ENCODE data around the gene GORASP2. TPM values are rescaled to one million over a fixed set of nuclear protein-coding genes. Genes with fewer than 3 reads are reported as not detected.

Gene GORASP2
- polyA plus RNA-seq, 3 donors = 34.5 to 51.2 (median 46.5) TPM

DNA sequence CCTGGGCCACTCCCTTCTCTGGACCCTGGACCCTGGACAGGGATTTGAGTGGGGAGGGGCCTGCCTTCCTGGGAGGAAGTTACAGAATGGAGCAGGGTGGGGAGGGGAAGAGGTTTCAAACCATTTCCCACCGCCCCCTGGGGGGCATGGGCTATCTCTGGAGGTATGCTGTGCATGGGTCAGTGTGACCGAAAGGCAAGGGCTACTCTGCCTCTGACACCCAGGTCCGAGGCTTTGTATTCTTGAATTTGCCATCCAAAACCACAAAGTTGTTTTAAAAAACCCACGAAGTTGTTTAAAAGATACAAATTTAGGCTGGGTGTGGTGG is 46.9 kb downstream of the GORASP2 start:
- 80% methylated on average over 1 of the region's 4 CpGs for WGBS (ENCODE audit: insufficient coverage)
- H3K36me3 ChIP-seq (replicated peaks in 1 of 2; ENCODE audit: control insufficient read depth in 1 of 2, insufficient read depth in 2 of 2, low read length in 2 of 2) = no peaks in the 10 kb centered on the region
- peaks cover 6 to 14% of the 10 kb centered on the region in 2 donors for H3K4me1 ChIP-seq (ENCODE audit: control insufficient read depth in 1 of 2, insufficient read depth in 2 of 2, low read length in 2 of 2)
- Mint-ChIP-seq H3K9me3 (peaks cover 0 to 2% (median 0%) of the 10 kb centered on the region in 7 donors), H3K27me3 (ENCODE audit: low read depth in 3 of 3) (peaks cover 5 to 23% (median 10%) of the 10 kb centered on the region in 3 donors), H3K27ac (no peak overlapping the region), H3K36me3 (peaks cover 0 to 2% of the 10 kb centered on the region in 2 donors), H3K4me1 (peaks cover 10% of the 10 kb centered on the region), H3K4me3 (no peak overlapping the region)
- H3K9ac ChIP-seq (ENCODE audit: insufficient read depth, low read length, poor library complexity, severe bottlenecking) = no peak overlapping the region
- H2AFZ ChIP-seq (ENCODE audit: insufficient read depth, low read depth, low read length, poor library complexity, severe bottlenecking) = no peak overlapping the region
- no peak overlapping the region for H3K4me3 ChIP-seq (replicated peaks in 1 of 3; ENCODE audit: low read depth in 2 of 3, low read length in 3 of 3)
- no peak overlapping the region for H3K4me2 ChIP-seq (replicated peaks; ENCODE audit: extremely low read depth, low read length, poor library complexity, severe bottlenecking)
- H3K27ac ChIP-seq (ENCODE audit: low read depth in 1 of 2, low read length in 2 of 2) = no peak overlapping the region
- H4K20me1 ChIP-seq (ENCODE audit: insufficient read depth, low read length) = no peaks in the 10 kb centered on the region
- no peaks in the 10 kb centered on the region for H3K9me3 ChIP-seq (replicated peaks in 1 of 2; ENCODE audit: control insufficient read depth in 1 of 2, insufficient read depth in 1 of 2, low read length in 2 of 2)
- TF ChIP-seq, protein P1, sequence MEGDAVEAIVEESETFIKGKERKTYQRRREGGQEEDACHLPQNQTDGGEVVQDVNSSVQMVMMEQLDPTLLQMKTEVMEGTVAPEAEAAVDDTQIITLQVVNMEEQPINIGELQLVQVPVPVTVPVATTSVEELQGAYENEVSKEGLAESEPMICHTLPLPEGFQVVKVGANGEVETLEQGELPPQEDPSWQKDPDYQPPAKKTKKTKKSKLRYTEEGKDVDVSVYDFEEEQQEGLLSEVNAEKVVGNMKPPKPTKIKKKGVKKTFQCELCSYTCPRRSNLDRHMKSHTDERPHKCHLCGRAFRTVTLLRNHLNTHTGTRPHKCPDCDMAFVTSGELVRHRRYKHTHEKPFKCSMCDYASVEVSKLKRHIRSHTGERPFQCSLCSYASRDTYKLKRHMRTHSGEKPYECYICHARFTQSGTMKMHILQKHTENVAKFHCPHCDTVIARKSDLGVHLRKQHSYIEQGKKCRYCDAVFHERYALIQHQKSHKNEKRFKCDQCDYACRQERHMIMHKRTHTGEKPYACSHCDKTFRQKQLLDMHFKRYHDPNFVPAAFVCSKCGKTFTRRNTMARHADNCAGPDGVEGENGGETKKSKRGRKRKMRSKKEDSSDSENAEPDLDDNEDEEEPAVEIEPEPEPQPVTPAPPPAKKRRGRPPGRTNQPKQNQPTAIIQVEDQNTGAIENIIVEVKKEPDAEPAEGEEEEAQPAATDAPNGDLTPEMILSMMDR (IDR thresholded peaks at IDR 0.05) = no peak
- no peak for DNase-seq
- H3K79me2 ChIP-seq (ENCODE audit: insufficient read depth, low read length) = no peaks in the 10 kb centered on the region
- intact Hi-C loops (cut with micrococcal nuclease) = loop anchor here in 1 of 2 donors (10.0 kb wide), 1 partner anchor 439 kb away; no protein-coding TSS in a partner anchor
- peaks cover 0 to 16% of the 10 kb centered on the region in 2 donors for H3K27me3 ChIP-seq (ENCODE audit: control insufficient read depth in 2 of 2, insufficient read depth in 2 of 2, low read length in 2 of 2)

DNA sequence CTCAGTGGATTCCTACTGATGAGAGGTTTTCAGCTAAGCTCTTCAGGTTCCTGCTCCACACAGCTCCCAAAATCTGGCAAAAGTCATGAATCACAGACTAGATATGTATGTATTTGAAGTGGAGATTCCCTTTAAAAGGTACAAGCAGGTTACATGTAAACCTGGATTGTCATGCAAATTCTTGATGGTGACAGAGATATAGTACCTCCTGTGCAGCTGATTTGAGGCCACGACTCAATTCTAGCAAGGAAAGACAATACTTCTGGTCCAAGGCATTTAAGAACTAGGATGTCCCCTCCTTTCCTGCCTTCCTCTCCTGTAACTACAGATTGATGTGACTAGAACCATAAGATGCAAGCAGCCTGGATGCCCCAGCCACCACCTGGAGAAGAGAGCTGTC is 55.0 kb downstream of the GORASP2 start:
- Histone ChIP-seq H3K27ac (ENCODE audit: low read depth in 1 of 2, low read length in 2 of 2) (no peak overlapping the region), H3K79me2 (ENCODE audit: insufficient read depth, low read length) (no peaks in the 10 kb centered on the region), H2AFZ (ENCODE audit: insufficient read depth, low read depth, low read length, poor library complexity, severe bottlenecking) (no peak overlapping the region), H4K20me1 (ENCODE audit: insufficient read depth, low read length) (no peaks in the 10 kb centered on the region), H3K4me1 (ENCODE audit: control insufficient read depth in 1 of 2, insufficient read depth in 2 of 2, low read length in 2 of 2) (no peaks in the 10 kb centered on the region), H3K4me2 (replicated peaks; ENCODE audit: extremely low read depth, low read length, poor library complexity, severe bottlenecking) (no peak overlapping the region), H3K9ac (ENCODE audit: insufficient read depth, low read length, poor library complexity, severe bottlenecking) (no peak overlapping the region), H3K27me3 (ENCODE audit: control insufficient read depth in 2 of 2, insufficient read depth in 2 of 2, low read length in 2 of 2) (no peaks in the 10 kb centered on the region), H3K4me3 (replicated peaks in 1 of 3; ENCODE audit: low read depth in 2 of 3, low read length in 3 of 3) (no peak overlapping the region), H3K36me3 (replicated peaks in 1 of 2; ENCODE audit: control insufficient read depth in 1 of 2, insufficient read depth in 2 of 2, low read length in 2 of 2) (peaks cover 0 to 4% of the 10 kb centered on the region in 2 donors), H3K9me3 (replicated peaks in 1 of 2; ENCODE audit: control insufficient read depth in 1 of 2, insufficient read depth in 1 of 2, low read length in 2 of 2) (no peaks in the 10 kb centered on the region)
- H3K4me3 Mint-ChIP-seq = no peak overlapping the region
- H3K36me3 Mint-ChIP-seq = peaks cover 8 to 15% of the 10 kb centered on the region in 2 donors
- no peak for DNase-seq
- WGBS (ENCODE audit: insufficient coverage) = no CpG with 5 or more reads among the region's 1 CpG
- H3K9me3 Mint-ChIP-seq = peaks cover 0 to 1% (median 0%) of the 10 kb centered on the region in 7 donors
- intact Hi-C loops (cut with micrococcal nuclease) = no loop called here
- peaks cover 7 to 11% (median 8%) of the 10 kb centered on the region in 3 donors for H3K27me3 Mint-ChIP-seq (ENCODE audit: low read depth in 3 of 3)
- TF ChIP-seq, protein P1 (IDR thresholded peaks at IDR 0.05) = no peak
- H3K27ac Mint-ChIP-seq = no peak overlapping the region
- no peaks in the 10 kb centered on the region for H3K4me1 Mint-ChIP-seq

All from CD14-positive monocyte (primary cell).